Hepatocyte (in vitro differentiated cells): ENCODE results near the gene OR1L1.

Source experiments
- CTCF ChIP-seq: fragments of 200-600 bp; sonication (generic); IDR thresholded peaks from 2 replicates; pipeline ENCODE4 v1.5.1; 2016; ENCODE audit warnings: antibody characterized with exemption, mild to moderate bottlenecking; ENCODE audit not compliant: poor library complexity
- EZH2 ChIP-seq: fragments of 200-600 bp; sonication (generic); IDR thresholded peaks from 2 replicates; pipeline ENCODE4 v1.6.1; 2016; ENCODE audit warnings: antibody characterized with exemption, mild to moderate bottlenecking, borderline replicate concordance
- EZH2phosphoT487 ChIP-seq: fragments of 200-600 bp; sonication (generic); IDR thresholded peaks from one replicate; pipeline ENCODE4 v1.6.1; 2018; ENCODE audit warnings: antibody characterized with exemption, mild to moderate bottlenecking, low read depth, moderate library complexity; ENCODE audit not compliant: unreplicated experiment, severe bottlenecking

GRCh38 chr9:122657527-122657926 is 4.0 kb upstream of the OR1L1 start, which contains the start of gene OR1B1:
- TF ChIP-seq CTCF (no peak), EZH2 (no peak), EZH2phosphoT487 (no peak)
